ENCODE data around the gene RASL12.
"Not testable (repeated sequence)": the region's sequence is repeated elsewhere in the genome, so short reads cannot be mapped to it uniquely, and the experiment has no call there.

The RASL12 gene

GRCh38 chr15:65067645-65068402 lies at the start of gene RASL12:
TSS of gene RASL12 (minus strand) at chr15:65067991. CDS start at chr15:65067835, 156 bp downstream.
- peak in 1 of 3 experiments; percentile 21 for DNase-seq

GRCh38 chr15:65115542-65115941 lies 47.8 kb upstream of the RASL12 start:
- peak; percentile 12 to 86 (median 19) for DNase-seq

- DNase-seq = peak in 1 of 3 experiments; percentile 51
Measured at GRCh38 chr15:65115086-65115485, 47.3 kb upstream of the RASL12 start, which contains the start of gene UBAP1L. TSS of gene UBAP1L (minus strand) at chr15:65115200. CDS start at chr15:65106215, 8,985 bp downstream.

- DNase-seq = no peak
Measured at GRCh38 chr15:65110676-65111292, 43.0 kb upstream of the RASL12 start.

GRCh38 chr15:65106011-65106590 lies 38.3 kb upstream of the RASL12 start:
- no peak for DNase-seq

GRCh38 chr15:65105038-65105437 lies 37.2 kb upstream of the RASL12 start:
- DNase-seq = no peak

GRCh38 chr15:65102912-65103311 lies 35.1 kb upstream of the RASL12 start:
- DNase-seq = no peak

- DNase-seq = no peak
Measured at GRCh38 chr15:65101891-65102708, 34.3 kb upstream of the RASL12 start.

GRCh38 chr15:65101411-65101890 lies 33.7 kb upstream of the RASL12 start:
- peak in 2 of 3 experiments; percentile 18 to 34 for DNase-seq

GRCh38 chr15:65100442-65100841 lies 32.7 kb upstream of the RASL12 start:
- no peak for DNase-seq

- DNase-seq = not testable (repeated sequence)
Measured at GRCh38 chr15:65099801-65100200, 32.0 kb upstream of the RASL12 start.

- no peak for DNase-seq
Measured at GRCh38 chr15:65099336-65099735, 31.5 kb upstream of the RASL12 start.

GRCh38 chr15:65097651-65098263 lies 30.0 kb upstream of the RASL12 start:
- no peak for DNase-seq

- no peak for DNase-seq
Measured at GRCh38 chr15:65096481-65097385, 28.9 kb upstream of the RASL12 start.

- DNase-seq = no peak
Measured at GRCh38 chr15:65095747-65096104, 27.9 kb upstream of the RASL12 start.

- no peak for DNase-seq
Measured at GRCh38 chr15:65095011-65095746, 27.4 kb upstream of the RASL12 start.

- no peak for DNase-seq
Measured at GRCh38 chr15:65094294-65094995, 26.7 kb upstream of the RASL12 start.

GRCh38 chr15:65093793-65094170 lies 26.0 kb upstream of the RASL12 start:
- DNase-seq = not testable (repeated sequence)

- DNase-seq = no peak
Measured at GRCh38 chr15:65092911-65093792, 25.4 kb upstream of the RASL12 start.
